Central memory CD8-positive, alpha-beta T cell (primary cell): ENCODE measurements around the gene DPRX.

ENCODE experiments used
- ATAC-seq: fragments of 150-1000 bp; cut with Tn5 transposase; replicated peaks from 2 replicates; pipeline ENCODE4 v1.10.0; 2022; ENCODE audit warnings: mild to moderate bottlenecking, moderate FRiP score, moderate number of reproducible peaks; ENCODE audit not compliant: poor library complexity, severe bottlenecking; ENCODE audit errors: extremely low read depth
- DNase-seq, 2 donors: peaks; one replicate each; pipeline ENCODE4 v3.0.0; 2021; ENCODE audit warnings: low spot score in 2 of 2
- H3K27ac Mint-ChIP-seq: one replicate; pipeline ENCODE4 v1.8.0; 2022; ENCODE audit warnings: low read depth, mild to moderate bottlenecking, moderate library complexity, mixed read lengths
- H3K27me3 Mint-ChIP-seq: one replicate; pipeline ENCODE4 v1.8.0; 2022; ENCODE audit warnings: mixed read lengths
- H3K36me3 Mint-ChIP-seq: one replicate; pipeline ENCODE4 v1.8.0; 2022; ENCODE audit warnings: mild to moderate bottlenecking, moderate library complexity, mixed read lengths; ENCODE audit not compliant: insufficient read depth
- H3K4me1 Mint-ChIP-seq: one replicate; pipeline ENCODE4 v1.8.0; 2022; ENCODE audit warnings: mixed read lengths
- H3K4me3 Mint-ChIP-seq: one replicate; pipeline ENCODE4 v1.8.0; 2022; ENCODE audit warnings: mild to moderate bottlenecking, moderate library complexity, mixed read lengths
- H3K9me3 Mint-ChIP-seq: one replicate; pipeline ENCODE4 v1.8.0; 2022; ENCODE audit warnings: mixed read lengths

Gene DPRX

GRCh38 chr19:53621885-53622740, 9.7 kb upstream of the DPRX start:
- Mint-ChIP-seq H3K4me3 (no peak overlapping the region), H3K27me3 (no peaks in the 10 kb centered on the region)

GRCh38 chr19:53624771-53625545, 6.8 kb upstream of the DPRX start:
- Mint-ChIP-seq H3K27ac (no peak overlapping the region), H3K4me1 (no peaks in the 10 kb centered on the region), H3K36me3 (peaks cover 2% of the 10 kb centered on the region), H3K9me3 (no peaks in the 10 kb centered on the region), H3K27me3 (no peaks in the 10 kb centered on the region), H3K4me3 (no peak overlapping the region)
- DNase-seq (no peak), ATAC-seq (no peak)

More at GRCh38 chr19:53621885-53622740, 9.7 kb upstream of the DPRX start:
- Mint-ChIP-seq H3K27ac (no peak overlapping the region), H3K9me3 (no peaks in the 10 kb centered on the region), H3K4me1 (no peaks in the 10 kb centered on the region), H3K36me3 (peaks cover 2% of the 10 kb centered on the region)
- no peak for ATAC-seq
- DNase-seq: no peak

GRCh38 chr19:53626486-53626885, 5.3 kb upstream of the DPRX start:
- no peak for ATAC-seq
- Mint-ChIP-seq H3K27ac (no peak overlapping the region), H3K4me1 (no peaks in the 10 kb centered on the region), H3K9me3 (no peaks in the 10 kb centered on the region), H3K36me3 (peaks cover 2% of the 10 kb centered on the region), H3K27me3 (no peaks in the 10 kb centered on the region), H3K4me3 (no peak overlapping the region)
- no peak for DNase-seq

- H3K36me3 Mint-ChIP-seq: peaks cover 2% of the 10 kb centered on the region
- H3K4me3 Mint-ChIP-seq: no peak overlapping the region
- H3K4me1 Mint-ChIP-seq: no peaks in the 10 kb centered on the region
- H3K27ac Mint-ChIP-seq: no peak overlapping the region
- H3K27me3 Mint-ChIP-seq: no peaks in the 10 kb centered on the region
- no peak for DNase-seq
- no peak for ATAC-seq
- H3K9me3 Mint-ChIP-seq: no peaks in the 10 kb centered on the region
Observed at GRCh38 chr19:53626976-53627375, 4.8 kb upstream of the DPRX start.

GRCh38 chr19:53634768-53635167, 3.0 kb downstream of the DPRX start:
- H3K4me1 Mint-ChIP-seq: no peaks in the 10 kb centered on the region
- H3K27me3 Mint-ChIP-seq: no peaks in the 10 kb centered on the region
- H3K4me3 Mint-ChIP-seq: no peak overlapping the region
- H3K36me3 Mint-ChIP-seq: no peaks in the 10 kb centered on the region
- DNase-seq (no peak), ATAC-seq (no peak)
- no peak overlapping the region for H3K27ac Mint-ChIP-seq
- H3K9me3 Mint-ChIP-seq: peaks cover 7% of the 10 kb centered on the region

GRCh38 chr19:53639471-53639870, 7.7 kb downstream of the DPRX start:
- Mint-ChIP-seq H3K27ac (no peak overlapping the region), H3K27me3 (no peaks in the 10 kb centered on the region), H3K36me3 (no peaks in the 10 kb centered on the region), H3K9me3 (peaks cover 14% of the 10 kb centered on the region), H3K4me3 (no peak overlapping the region), H3K4me1 (no peaks in the 10 kb centered on the region)
- DNase-seq: no peak
- no peak for ATAC-seq

- DNase-seq (no peak), ATAC-seq (no peak)
- Mint-ChIP-seq H3K4me3 (no peak overlapping the region), H3K36me3 (no peaks in the 10 kb centered on the region), H3K4me1 (no peaks in the 10 kb centered on the region), H3K27me3 (no peaks in the 10 kb centered on the region), H3K9me3 (peaks cover 8% of the 10 kb centered on the region), H3K27ac (no peak overlapping the region)
Observed at GRCh38 chr19:53642381-53643099, 10.7 kb downstream of the DPRX start.

- ATAC-seq: no peak
- H3K4me3 Mint-ChIP-seq: no peak overlapping the region
Observed at GRCh38 chr19:53644061-53644816, 12.4 kb downstream of the DPRX start.

GRCh38 chr19:53646144-53646543, 14.3 kb downstream of the DPRX start:
- Mint-ChIP-seq H3K9me3 (peaks cover 8% of the 10 kb centered on the region), H3K36me3 (no peaks in the 10 kb centered on the region), H3K4me3 (no peak overlapping the region), H3K27ac (no peak overlapping the region), H3K4me1 (no peaks in the 10 kb centered on the region), H3K27me3 (no peaks in the 10 kb centered on the region)
- ATAC-seq: no peak
- no peak for DNase-seq

More at GRCh38 chr19:53644061-53644816, 12.4 kb downstream of the DPRX start:
- H3K4me1 Mint-ChIP-seq: no peaks in the 10 kb centered on the region
- H3K36me3 Mint-ChIP-seq: no peaks in the 10 kb centered on the region
- DNase-seq: no peak
- peaks cover 8% of the 10 kb centered on the region for H3K9me3 Mint-ChIP-seq
- no peak overlapping the region for H3K27ac Mint-ChIP-seq
- no peaks in the 10 kb centered on the region for H3K27me3 Mint-ChIP-seq

- no peak for DNase-seq
- Mint-ChIP-seq H3K4me1 (no peaks in the 10 kb centered on the region), H3K27ac (no peak overlapping the region), H3K4me3 (no peak overlapping the region), H3K9me3 (peaks cover 8% of the 10 kb centered on the region), H3K36me3 (no peaks in the 10 kb centered on the region), H3K27me3 (no peaks in the 10 kb centered on the region)
- no peak for ATAC-seq
Observed at GRCh38 chr19:53647350-53647749, 15.6 kb downstream of the DPRX start.

- H3K27ac Mint-ChIP-seq: no peak overlapping the region
Observed at GRCh38 chr19:53647792-53648191, 16.0 kb downstream of the DPRX start.

More at GRCh38 chr19:53647792-53648191, 16.0 kb downstream of the DPRX start:
- Mint-ChIP-seq H3K36me3 (no peaks in the 10 kb centered on the region), H3K27me3 (no peaks in the 10 kb centered on the region), H3K4me1 (no peaks in the 10 kb centered on the region), H3K4me3 (no peak overlapping the region), H3K9me3 (peaks cover 5% of the 10 kb centered on the region)
- no peak for DNase-seq
- ATAC-seq: no peak
